Lower leg skin (tissue), 4 donors: Measurements from ENCODE around the gene SLC25A26. TPM values are rescaled to one million over a fixed set of nuclear protein-coding genes. Genes with fewer than 3 reads are reported as not detected.
"Not testable (repeated sequence)": the region's sequence is repeated elsewhere in the genome, so short reads cannot be mapped to it uniquely, and the experiment has no call there.

Experiments used
- DNase-seq, 2 donors: peaks; one replicate each; pipeline ENCODE4 v3.0.0-alpha.2; 2019; ENCODE audit warnings: low spot score in 2 of 2
- H3K4me3 ChIP-seq: fragments of 200-600 bp; sonication (generic); 2 replicates; pipeline ENCODE4 v1.5.1; 2017; ENCODE audit warnings: mild to moderate bottlenecking, low read depth; ENCODE audit not compliant: poor library complexity, severe bottlenecking
- CTCF ChIP-seq, 3 donors: fragments of 450-650 bp; IDR thresholded peaks; one replicate each; pipeline ENCODE4 v1.5.1; 2016; ENCODE audit warnings: antibody characterized with exemption in 3 of 3, mild to moderate bottlenecking in 3 of 3, moderate library complexity in 2 of 3
- POLR2A ChIP-seq, 2 donors: fragments of 450-650 bp; IDR thresholded peaks; one replicate each; pipeline ENCODE4 v1.6.1; 2016 to 2017; ENCODE audit warnings: antibody characterized with exemption in 2 of 2, mild to moderate bottlenecking in 1 of 2, moderate library complexity in 1 of 2
- WGBS, 2 donors: methylation state at CpG; one replicate each; pipeline ENCODE4 v1.1.5; 2018; 5-methylcytosine and 5-hydroxymethylcytosine counted together
- intact Hi-C: fragments of 100-400 bp; cut with DNase I; formaldehyde crosslinking; loops from one replicate; pipeline ENCODE4 v1.15.0; 2023; ENCODE audit warnings: low total_unique reads
- total RNA-seq, 4 donors: library from RNA; depleted of rRNA; stranded (reverse); fragments of >200 nt; gene quantifications; one replicate each; pipeline ENCODE4 v1.1.0, GENCODE V29; 2016

Gene SLC25A26
- total RNA-seq, 4 donors from 2014 or later, result 13.7 to 29.1 (median 21.9) TPM

- 76 to 83% methylated on average over 4 of the region's 4 CpGs for WGBS, 2 donors
- DNase-seq, result no peak
- no peak overlapping the region for H3K4me3 ChIP-seq
- intact Hi-C loops, result no loop called here
- TF ChIP-seq POLR2A (IDR thresholded peaks at IDR 0.05) (no peak), CTCF (IDR thresholded peaks at IDR 0.05) (no peak)
These were observed 79.1 kb downstream of the SLC25A26 start for GRCh38 chr3:66299891-66300290.

GRCh38 chr3:66302288-66302687 lies 81.5 kb downstream of the SLC25A26 start:
- H3K4me3 ChIP-seq, result no peak overlapping the region
- DNase-seq, result no peak
- TF ChIP-seq CTCF (IDR thresholded peaks at IDR 0.05), result no peak
- TF ChIP-seq POLR2A (IDR thresholded peaks at IDR 0.05), result no peak
- intact Hi-C loops, result no loop called here
- 80 to 87% methylated on average over 3 of the region's 3 CpGs for WGBS, 2 donors

- no peak for DNase-seq
- WGBS, 2 donors, result 89 to 90% methylated on average over 3 of the region's 3 CpGs
- intact Hi-C loops, result no loop called here
- TF ChIP-seq CTCF (IDR thresholded peaks at IDR 0.05) (no peak), POLR2A (IDR thresholded peaks at IDR 0.05) (no peak)
- no peak overlapping the region for H3K4me3 ChIP-seq
These were observed 82.7 kb downstream of the SLC25A26 start for GRCh38 chr3:66303491-66303901.

GRCh38 chr3:66304293-66304692 lies 83.5 kb downstream of the SLC25A26 start:
- TF ChIP-seq POLR2A (IDR thresholded peaks at IDR 0.05) (no peak), CTCF (IDR thresholded peaks at IDR 0.05) (no peak)
- no peak overlapping the region for H3K4me3 ChIP-seq
- no peak for DNase-seq
- intact Hi-C loops, result no loop called here
- WGBS, 2 donors, result 83 to 88% methylated on average over 3 of the region's 3 CpGs

GRCh38 chr3:66306086-66306485 lies 85.3 kb downstream of the SLC25A26 start:
- intact Hi-C loops, DNase-seq, H3K4me3 ChIP-seq: not testable (repeated sequence)
- WGBS, 2 donors, result 95% methylated on average over 7 of the region's 7 CpGs

GRCh38 chr3:66306991-66307390 lies 86.2 kb downstream of the SLC25A26 start:
- DNase-seq, H3K4me3 ChIP-seq, intact Hi-C loops: not testable (repeated sequence)
- WGBS, 2 donors, result 71 to 80% methylated on average over 4 of the region's 4 CpGs

- intact Hi-C loops, result no loop called here
- TF ChIP-seq POLR2A (IDR thresholded peaks at IDR 0.05) (no peak), CTCF (IDR thresholded peaks at IDR 0.05) (no peak)
- 95 to 100% methylated on average over 4 of the region's 4 CpGs for WGBS, 2 donors
- DNase-seq, result no peak
- H3K4me3 ChIP-seq, result no peak overlapping the region
These were observed 91.2 kb downstream of the SLC25A26 start for GRCh38 chr3:66312039-66312438.
